Stimulated activated naive CD8-positive, alpha-beta T cell treated with anti-CD3 and anti-CD28 coated beads, Interleukin-15, amount 100 ng/mL, for 72 hours (primary cell): ENCODE measurements around the gene LRRC8E.
"Not testable (repeated sequence)": the region's sequence is repeated elsewhere in the genome, so short reads cannot be mapped to it uniquely, and the experiment has no call there.

Experiments used
- ATAC-seq: fragments of 150-1000 bp; cut with Tn5 transposase; 2 replicates; pipeline ENCODE4 v1.10.0; 2021; ENCODE audit warnings: mild to moderate bottlenecking, moderate library complexity
- DNase-seq, 2 donors: peaks; one replicate each; pipeline ENCODE4 v3.0.0; 2021 to 2022
- H3K27ac Mint-ChIP-seq, 2 donors: one replicate each; pipeline ENCODE4 v1.8.0; 2022; ENCODE audit warnings: mild to moderate bottlenecking in 2 of 2, mixed read lengths in 2 of 2, moderate library complexity in 2 of 2
- H3K27me3 Mint-ChIP-seq: one replicate; pipeline ENCODE4 v1.8.0; 2022; ENCODE audit warnings: mixed read lengths
- H3K4me1 Mint-ChIP-seq: one replicate; pipeline ENCODE4 v1.8.0; 2022; ENCODE audit warnings: mild to moderate bottlenecking, mixed read lengths
- H3K4me3 Mint-ChIP-seq, 2 donors: one replicate each; pipeline ENCODE4 v1.8.0; 2022; ENCODE audit warnings: mild to moderate bottlenecking in 2 of 2, mixed read lengths in 2 of 2, moderate library complexity in 1 of 2
- H3K9me3 Mint-ChIP-seq, 2 donors: one replicate each; pipeline ENCODE4 v1.8.0; 2022; ENCODE audit warnings: mixed read lengths in 2 of 2

The LRRC8E gene

DNA sequence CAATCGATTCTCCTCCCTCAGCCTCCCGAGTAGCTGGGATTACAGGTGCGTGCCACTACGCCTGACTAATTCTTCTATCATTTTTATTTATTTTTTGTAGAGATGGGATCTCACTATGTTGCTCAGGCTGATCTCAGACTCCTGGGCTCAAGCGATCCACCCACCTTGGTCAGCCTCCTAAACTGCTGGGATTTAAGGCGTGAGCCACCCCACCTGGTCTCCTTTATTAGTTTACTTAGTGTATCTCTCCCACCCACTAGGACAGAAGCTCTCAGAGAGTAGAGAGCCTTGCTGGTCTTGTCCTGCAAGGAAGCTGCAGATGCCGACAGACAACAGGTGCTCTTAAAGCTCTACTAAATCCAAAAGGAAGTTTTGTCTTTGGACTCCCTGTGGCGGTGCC is 2.5 kb upstream of the LRRC8E start:
- H3K27me3 Mint-ChIP-seq, result peaks cover 33% of the 10 kb centered on the region
- H3K27ac Mint-ChIP-seq, result no peak overlapping the region
- ATAC-seq (no peak), DNase-seq (no peak)
- H3K4me1 Mint-ChIP-seq, result peaks cover 6% of the 10 kb centered on the region
- H3K4me3 Mint-ChIP-seq, result no peak overlapping the region
- H3K9me3 Mint-ChIP-seq, result no peaks in the 10 kb centered on the region

DNA sequence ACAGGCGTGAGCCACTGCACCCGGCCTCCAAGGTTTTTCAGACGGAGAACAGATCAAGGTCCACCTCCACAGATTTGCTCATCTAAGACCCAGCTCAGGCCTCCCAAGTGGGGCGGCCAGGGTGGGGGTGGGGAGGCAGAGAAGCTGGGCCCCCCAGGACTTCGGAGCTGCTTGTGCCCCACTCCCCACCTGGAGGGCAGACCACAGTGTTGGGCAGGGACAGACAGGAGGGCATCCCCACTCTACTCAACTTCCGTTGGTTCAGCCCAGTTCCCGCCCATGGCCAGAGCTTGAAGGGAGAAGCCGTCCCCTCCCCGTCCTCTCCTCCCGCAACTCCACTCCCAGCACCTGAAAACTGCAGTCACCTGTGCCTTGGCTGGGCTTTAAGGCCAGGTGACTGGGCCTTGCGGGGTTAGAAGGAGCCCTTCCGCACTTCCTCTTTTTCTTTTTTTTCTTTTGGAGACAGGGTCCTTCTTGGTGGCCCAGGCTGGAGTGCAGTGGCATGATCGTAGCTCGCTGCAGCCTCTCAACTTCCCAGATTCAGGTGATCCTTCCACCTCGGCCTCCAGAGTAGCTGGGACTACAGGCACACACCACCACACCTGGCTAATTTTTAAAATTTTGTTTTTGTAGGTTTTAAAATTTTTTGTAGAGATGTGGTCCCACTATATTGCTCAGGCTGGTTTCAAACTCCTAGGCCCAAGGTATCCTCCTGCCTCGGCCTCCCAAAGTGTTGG is 734 bp upstream of the LRRC8E start:
- no peak overlapping the region for H3K4me3 Mint-ChIP-seq
- H3K4me1 Mint-ChIP-seq, result peaks cover 6% of the 10 kb centered on the region
- H3K9me3 Mint-ChIP-seq, result no peaks in the 10 kb centered on the region
- peaks cover 42% of the 10 kb centered on the region for H3K27me3 Mint-ChIP-seq
- DNase-seq (no peak), ATAC-seq (no peak)
- H3K27ac Mint-ChIP-seq, result no peak overlapping the region

DNA sequence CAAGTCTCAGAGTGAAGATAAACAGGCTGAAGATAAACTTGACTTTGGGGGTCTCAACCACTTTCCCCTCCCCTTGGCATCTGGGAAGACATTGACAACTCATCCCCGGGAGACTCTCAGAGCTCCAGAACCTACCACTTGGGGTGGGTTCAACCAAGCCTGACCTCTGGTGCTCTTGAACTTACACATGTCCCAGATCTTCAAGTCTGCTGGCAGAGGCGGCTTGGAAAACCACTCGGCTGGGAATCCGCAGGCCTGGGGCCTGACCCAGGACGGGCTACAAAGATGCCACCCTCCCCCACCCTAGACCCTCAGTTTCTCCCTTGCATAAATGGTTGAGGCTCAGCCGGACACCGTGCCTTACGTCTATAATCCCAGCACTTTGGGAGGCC is 512 bp downstream of the LRRC8E start:
- no peaks in the 10 kb centered on the region for H3K9me3 Mint-ChIP-seq
- peaks cover 44% of the 10 kb centered on the region for H3K27me3 Mint-ChIP-seq
- H3K27ac Mint-ChIP-seq, result no peak overlapping the region

DNA sequence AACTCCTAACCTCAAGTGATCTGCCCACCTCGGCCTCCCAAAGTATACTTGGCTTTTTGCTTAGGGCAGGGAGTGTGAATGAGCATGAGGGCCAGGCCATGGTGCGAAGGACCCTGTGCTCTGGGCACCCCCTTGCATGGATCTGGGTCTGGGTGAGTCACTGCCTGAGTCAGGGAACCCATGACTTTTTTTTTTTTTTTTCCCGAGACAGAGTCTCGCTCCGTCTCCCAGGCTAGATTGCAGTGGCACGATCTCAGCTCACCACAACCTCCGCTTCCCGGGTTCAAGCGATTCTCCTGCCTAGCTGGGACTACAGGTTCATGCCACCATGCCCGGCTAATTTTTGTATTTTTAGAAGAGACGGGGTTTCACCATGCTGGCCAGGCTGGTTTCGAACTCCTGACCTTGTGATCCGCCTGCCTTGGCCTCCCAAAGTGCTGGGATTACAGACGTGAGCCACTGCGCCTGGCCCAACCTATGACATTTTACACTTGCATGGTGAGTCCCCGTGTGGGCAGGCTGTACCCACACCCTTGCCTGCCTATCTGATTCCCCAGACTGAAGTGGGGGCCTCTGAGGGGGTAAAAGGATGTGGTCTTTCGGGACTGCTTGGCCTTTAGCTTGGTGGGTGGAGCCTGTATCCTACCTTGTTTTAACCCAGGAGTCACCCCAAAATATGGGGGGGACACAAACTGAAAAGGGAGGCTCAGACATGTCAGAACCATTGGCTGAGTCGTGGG is 5.2 kb downstream of the LRRC8E start:
- not testable (repeated sequence) for H3K27ac Mint-ChIP-seq, DNase-seq, ATAC-seq, H3K9me3 Mint-ChIP-seq
- peaks cover 48% of the 10 kb centered on the region for H3K27me3 Mint-ChIP-seq
- H3K4me1 Mint-ChIP-seq, result peaks cover 11% of the 10 kb centered on the region
- peak overlapping the region in 1 of 2 donors; percentile 15 for H3K4me3 Mint-ChIP-seq

More for the DNA sequence above, 512 bp downstream of the LRRC8E start:
- no peak for ATAC-seq
- H3K4me1 Mint-ChIP-seq, result peaks cover 12% of the 10 kb centered on the region
- DNase-seq, result no peak
- peak overlapping the region in 1 of 2 donors; percentile 21 for H3K4me3 Mint-ChIP-seq

DNA sequence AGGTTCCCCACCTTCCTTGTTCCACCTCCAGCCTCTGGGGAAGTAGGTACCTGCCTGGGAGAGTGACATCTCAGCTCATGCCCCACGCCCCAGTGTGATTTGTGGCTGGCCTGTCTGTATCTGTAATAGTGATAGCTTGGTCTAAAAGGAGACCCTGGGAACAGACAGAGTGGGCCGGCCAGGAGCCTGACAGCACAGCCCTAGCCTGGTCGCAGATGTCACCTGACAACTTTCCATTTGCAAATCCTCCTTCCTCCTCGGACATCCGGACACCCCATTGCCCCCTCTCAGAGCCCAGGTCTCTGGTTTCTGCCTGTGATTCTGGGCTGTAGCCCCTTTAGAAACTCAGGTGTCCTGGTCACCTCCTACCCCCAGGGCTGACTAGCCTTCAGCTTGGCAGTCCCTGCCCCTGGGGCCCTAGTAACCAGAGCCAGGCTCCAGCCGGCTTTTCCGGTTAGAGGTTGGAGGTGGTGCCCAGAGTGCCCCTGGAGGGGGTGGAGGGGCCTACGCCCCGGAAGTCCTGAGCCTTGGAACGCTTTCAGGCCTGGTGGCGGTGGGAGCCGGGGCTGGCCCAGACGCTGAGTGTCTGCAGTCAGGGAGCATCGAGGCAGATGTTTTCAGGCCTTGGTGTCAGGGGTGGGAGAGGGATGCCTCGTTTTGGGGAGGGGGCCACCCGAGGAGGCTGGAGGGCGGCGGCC is 6.5 kb downstream of the LRRC8E start:
- DNase-seq (no peak), ATAC-seq (no peak)
- no peaks in the 10 kb centered on the region for H3K9me3 Mint-ChIP-seq
- H3K4me3 Mint-ChIP-seq, result no peak overlapping the region
- H3K27ac Mint-ChIP-seq, result no peak overlapping the region
- H3K27me3 Mint-ChIP-seq, result peaks cover 36% of the 10 kb centered on the region
- peaks cover 11% of the 10 kb centered on the region for H3K4me1 Mint-ChIP-seq

DNA sequence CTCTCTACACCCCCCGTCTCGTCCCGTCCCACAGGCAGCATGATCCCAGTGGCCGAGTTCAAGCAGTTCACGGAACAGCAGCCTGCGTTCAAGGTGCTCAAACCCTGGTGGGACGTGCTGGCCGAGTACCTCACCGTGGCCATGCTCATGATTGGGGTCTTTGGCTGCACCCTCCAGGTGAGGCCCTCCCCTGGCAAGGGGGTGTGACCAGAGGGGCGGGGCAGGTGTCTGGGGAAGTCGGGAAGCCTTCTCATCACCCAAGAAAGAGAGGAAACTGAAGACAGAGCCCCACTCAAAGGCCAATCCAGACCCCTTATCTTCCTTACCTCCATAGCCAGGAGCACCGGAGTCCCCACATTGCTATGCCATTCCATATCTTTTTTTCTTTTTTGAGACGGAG is 7.3 kb downstream of the LRRC8E start:
- ATAC-seq, result no peak
- H3K27ac Mint-ChIP-seq, result no peak overlapping the region
- H3K4me3 Mint-ChIP-seq, result no peak overlapping the region
- peaks cover 11% of the 10 kb centered on the region for H3K4me1 Mint-ChIP-seq
- no peak for DNase-seq
- no peaks in the 10 kb centered on the region for H3K9me3 Mint-ChIP-seq
- peaks cover 29% of the 10 kb centered on the region for H3K27me3 Mint-ChIP-seq

DNA sequence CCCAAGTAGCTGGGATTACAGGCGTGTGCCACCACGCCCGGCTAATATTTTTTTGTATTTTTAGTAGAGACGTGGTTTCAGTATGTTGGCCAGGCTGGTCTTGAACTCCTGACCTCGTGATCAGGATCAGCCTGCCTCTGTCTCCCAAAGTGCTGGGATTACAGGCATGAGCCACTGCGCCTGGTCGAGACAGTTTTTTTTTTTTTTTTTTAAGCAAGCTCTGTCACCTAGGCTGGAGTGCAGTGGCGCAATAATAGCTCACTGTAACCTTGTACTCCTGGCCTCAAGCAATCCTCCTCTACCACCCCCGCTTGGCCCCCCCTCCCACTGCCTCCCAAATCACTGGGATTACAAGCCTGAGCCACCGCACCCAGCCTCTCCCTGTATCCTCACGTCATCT is 9.0 kb downstream of the LRRC8E start:
- H3K4me3 Mint-ChIP-seq, result no peak overlapping the region
- no peak for ATAC-seq
- DNase-seq, result no peak

DNA sequence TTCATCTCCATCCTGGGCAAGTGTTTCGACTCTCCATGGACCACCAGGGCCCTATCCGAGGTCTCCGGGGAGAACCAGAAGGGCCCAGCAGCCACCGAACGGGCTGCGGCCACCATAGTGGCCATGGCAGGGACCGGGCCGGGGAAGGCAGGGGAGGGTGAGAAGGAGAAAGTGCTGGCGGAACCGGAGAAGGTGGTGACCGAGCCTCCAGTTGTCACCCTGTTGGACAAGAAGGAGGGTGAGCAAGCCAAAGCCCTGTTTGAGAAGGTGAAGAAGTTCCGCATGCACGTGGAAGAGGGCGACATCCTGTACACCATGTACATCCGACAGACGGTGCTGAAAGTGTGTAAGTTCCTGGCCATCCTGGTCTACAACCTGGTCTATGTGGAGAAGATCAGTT is 10.7 kb downstream of the LRRC8E start:
- Mint-ChIP-seq H3K9me3 (no peaks in the 10 kb centered on the region), H3K27ac (no peak overlapping the region), H3K4me3 (no peak overlapping the region), H3K27me3 (peaks cover 16% of the 10 kb centered on the region), H3K4me1 (peaks cover 18% of the 10 kb centered on the region)
- DNase-seq, result no peak
- ATAC-seq, result no peak

More for the DNA sequence above, 9.0 kb downstream of the LRRC8E start:
- Mint-ChIP-seq H3K4me1 (peaks cover 12% of the 10 kb centered on the region), H3K9me3 (no peaks in the 10 kb centered on the region), H3K27me3 (peaks cover 20% of the 10 kb centered on the region), H3K27ac (peak overlapping the region in 1 of 2 donors; percentile 19)

DNA sequence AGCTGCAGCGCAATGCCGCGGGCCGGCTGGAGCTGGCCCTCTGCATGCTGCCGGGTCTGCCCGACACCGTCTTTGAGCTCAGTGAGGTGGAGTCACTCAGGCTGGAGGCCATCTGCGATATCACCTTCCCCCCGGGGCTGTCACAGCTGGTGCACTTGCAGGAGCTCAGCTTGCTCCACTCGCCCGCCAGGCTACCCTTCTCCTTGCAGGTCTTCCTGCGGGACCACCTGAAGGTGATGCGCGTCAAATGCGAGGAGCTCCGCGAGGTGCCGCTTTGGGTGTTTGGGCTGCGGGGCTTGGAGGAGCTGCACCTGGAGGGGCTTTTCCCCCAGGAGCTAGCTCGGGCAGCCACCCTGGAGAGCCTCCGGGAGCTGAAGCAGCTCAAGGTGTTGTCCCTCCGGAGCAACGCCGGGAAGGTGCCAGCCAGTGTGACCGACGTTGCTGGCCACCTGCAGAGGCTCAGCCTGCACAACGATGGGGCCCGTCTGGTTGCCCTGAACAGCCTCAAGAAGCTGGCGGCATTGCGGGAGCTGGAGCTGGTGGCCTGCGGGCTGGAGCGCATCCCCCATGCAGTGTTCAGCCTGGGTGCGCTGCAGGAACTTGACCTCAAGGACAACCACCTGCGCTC is 11.6 kb downstream of the LRRC8E start:
- H3K9me3 Mint-ChIP-seq, result no peaks in the 10 kb centered on the region
- H3K27ac Mint-ChIP-seq, result no peak overlapping the region
- H3K4me1 Mint-ChIP-seq, result peaks cover 20% of the 10 kb centered on the region
- ATAC-seq, result no peak
- no peak for DNase-seq
- peaks cover 7% of the 10 kb centered on the region for H3K27me3 Mint-ChIP-seq
- no peak overlapping the region for H3K4me3 Mint-ChIP-seq

DNA sequence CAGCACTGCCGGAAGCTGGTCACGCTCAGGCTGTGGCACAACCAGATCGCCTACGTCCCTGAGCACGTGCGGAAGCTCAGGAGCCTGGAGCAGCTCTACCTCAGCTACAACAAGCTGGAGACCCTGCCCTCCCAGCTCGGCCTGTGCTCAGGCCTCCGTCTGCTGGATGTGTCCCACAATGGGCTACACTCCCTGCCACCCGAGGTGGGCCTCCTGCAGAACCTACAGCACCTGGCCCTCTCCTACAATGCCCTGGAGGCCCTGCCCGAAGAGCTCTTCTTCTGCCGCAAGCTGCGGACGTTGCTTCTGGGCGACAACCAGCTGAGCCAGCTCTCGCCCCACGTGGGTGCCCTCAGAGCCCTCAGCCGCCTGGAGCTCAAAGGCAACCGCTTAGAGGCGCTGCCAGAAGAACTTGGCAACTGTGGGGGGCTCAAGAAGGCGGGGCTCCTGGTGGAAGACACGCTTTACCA is 12.1 kb downstream of the LRRC8E start:
- peaks cover 26% of the 10 kb centered on the region for H3K4me1 Mint-ChIP-seq
- no peaks in the 10 kb centered on the region for H3K9me3 Mint-ChIP-seq
- ATAC-seq (no peak), DNase-seq (no peak)
- H3K27me3 Mint-ChIP-seq, result peaks cover 2% of the 10 kb centered on the region
- H3K27ac Mint-ChIP-seq, result no peak overlapping the region
- no peak overlapping the region for H3K4me3 Mint-ChIP-seq

DNA sequence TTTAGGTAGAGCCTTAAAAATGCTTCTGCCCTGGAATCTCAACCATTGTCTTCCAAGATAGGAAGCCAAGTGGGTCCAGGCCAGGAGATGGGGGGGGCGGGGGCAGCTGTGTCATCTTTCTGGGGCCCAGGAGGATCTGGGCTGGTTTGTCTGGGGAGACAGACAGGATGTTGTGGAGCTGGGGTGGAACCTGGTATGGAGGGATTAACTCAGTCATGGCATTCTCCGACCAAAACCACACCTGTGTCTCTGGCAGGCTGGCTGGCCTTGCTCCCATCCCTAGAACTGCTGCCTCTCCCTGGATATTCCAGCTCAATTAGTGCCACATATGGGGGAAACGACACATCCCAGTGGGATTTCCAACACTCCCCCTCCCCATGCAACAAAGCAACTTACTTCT is 12.6 kb downstream of the LRRC8E start:
- no peak for DNase-seq
- Mint-ChIP-seq H3K27me3 (no peaks in the 10 kb centered on the region), H3K4me1 (peaks cover 31% of the 10 kb centered on the region), H3K4me3 (no peak overlapping the region), H3K27ac (no peak overlapping the region), H3K9me3 (no peaks in the 10 kb centered on the region)
- ATAC-seq, result no peak

DNA sequence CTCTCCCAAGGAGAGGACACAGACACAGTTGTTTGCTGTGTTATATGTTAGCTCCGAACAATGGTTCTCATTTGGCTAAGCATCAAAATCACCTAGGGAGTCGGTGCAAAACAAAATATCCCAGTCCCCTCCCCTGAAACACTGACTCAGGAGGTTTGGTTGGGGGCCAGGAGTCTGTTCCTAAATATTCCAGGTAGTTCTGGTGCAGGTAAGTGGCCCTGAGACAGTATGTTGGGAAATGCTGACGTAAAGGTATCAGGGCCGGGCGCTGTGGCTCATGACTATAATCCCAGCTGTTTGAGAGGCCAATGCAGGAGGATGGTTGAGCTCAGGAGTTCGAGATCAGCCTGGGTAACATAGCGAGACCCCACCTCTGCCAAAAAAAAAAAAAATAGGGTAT is 13.0 kb downstream of the LRRC8E start:
- Mint-ChIP-seq H3K27ac (no peak overlapping the region), H3K27me3 (no peaks in the 10 kb centered on the region), H3K4me1 (peaks cover 35% of the 10 kb centered on the region), H3K9me3 (no peaks in the 10 kb centered on the region), H3K4me3 (no peak overlapping the region)
- no peak for DNase-seq
- no peak for ATAC-seq

DNA sequence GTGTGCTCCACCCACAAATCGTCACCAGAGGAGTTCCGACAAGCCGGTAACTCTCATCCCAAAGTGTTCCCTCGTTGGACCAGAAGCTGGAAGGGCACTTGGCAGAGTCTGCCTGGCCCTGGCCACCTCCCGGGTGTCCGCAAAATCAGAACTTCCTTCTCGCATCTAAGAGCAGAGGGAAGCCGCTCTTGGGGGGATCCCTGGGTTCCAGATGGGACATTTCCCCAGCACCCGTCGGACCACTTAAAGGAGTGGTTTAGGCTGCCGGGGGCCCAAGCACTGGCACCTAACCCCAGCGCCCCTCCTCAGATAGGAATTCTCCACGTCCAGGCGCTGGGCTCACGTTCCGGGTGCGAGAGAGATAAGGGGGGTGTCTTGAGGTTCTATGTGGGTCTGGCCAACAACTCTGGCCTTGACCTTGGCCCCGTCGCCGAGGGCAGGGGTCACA is 14.5 kb downstream of the LRRC8E start:
- DNase-seq (no peak), ATAC-seq (no peak)
- no peaks in the 10 kb centered on the region for H3K9me3 Mint-ChIP-seq
- no peaks in the 10 kb centered on the region for H3K27me3 Mint-ChIP-seq
- H3K4me3 Mint-ChIP-seq, result peak overlapping the region; percentile 91 to 94
- H3K27ac Mint-ChIP-seq, result peak overlapping the region; percentile 92 to 99
- peaks cover 48% of the 10 kb centered on the region for H3K4me1 Mint-ChIP-seq

DNA sequence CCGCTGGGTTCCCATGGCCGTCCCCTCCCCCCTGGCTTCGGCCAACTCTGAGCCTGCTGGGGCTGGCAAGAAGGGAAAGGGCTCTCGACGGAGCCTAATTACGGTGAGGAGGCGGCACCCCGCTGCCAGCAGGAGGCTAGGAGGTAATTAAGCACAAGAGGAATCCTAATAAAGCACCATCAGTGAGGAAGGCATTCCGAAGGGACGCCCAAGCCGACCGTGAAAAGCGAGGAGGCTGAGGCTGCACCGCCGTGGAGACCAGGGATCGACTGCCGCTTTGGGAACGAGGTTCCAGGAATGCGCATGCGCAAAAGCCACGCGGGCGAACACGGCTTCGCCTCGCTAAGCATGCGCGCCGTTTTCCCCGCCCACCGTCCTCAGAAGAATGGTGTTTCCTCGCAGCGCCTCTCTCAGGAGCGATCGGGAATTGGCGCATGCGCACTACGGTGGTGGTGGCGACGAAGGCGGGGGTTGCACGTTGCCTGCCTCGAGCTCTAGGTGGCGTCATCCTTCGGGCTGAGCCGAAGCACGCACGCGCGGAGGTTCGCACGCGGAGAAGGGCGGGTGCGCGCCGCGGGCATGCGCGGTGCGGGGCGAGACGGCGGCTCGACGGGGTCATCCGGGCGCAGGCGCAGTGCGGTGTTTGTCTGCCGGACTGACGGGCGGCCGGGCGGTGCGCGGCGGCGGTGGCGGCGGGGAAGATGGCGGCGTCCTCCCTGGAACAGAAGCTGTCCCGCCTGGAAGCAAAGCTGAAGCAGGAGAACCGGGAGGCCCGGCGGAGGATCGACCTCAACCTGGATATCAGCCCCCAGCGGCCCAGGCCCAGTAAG is 15.1 kb downstream of the LRRC8E start, which contains the start of gene MAP2K7:
TSS of gene MAP2K7 (plus strand) at position 634 of the 830 bp plus-strand sequence. CDS start at position 702, 68 bp downstream.
- no peaks in the 10 kb centered on the region for H3K27me3 Mint-ChIP-seq
- ATAC-seq (peak; percentile 81), DNase-seq (peak; percentile 100)
- peak within 1 kb of the TSS; percentile 96 to 99 for H3K27ac Mint-ChIP-seq
- H3K9me3 Mint-ChIP-seq, result no peaks in the 10 kb centered on the region
- H3K4me3 Mint-ChIP-seq, result peak within 1 kb of the TSS; percentile 94 to 95
- peaks cover 54% of the 10 kb centered on the region for H3K4me1 Mint-ChIP-seq
